HCT116 (cell line): Measurements from ENCODE around the gene NSD2. TPM values are rescaled to one million over a fixed set of nuclear protein-coding genes. Genes with fewer than 3 reads are reported as not detected.

Experiments
- ATAC-seq: fragments of 200-7000 bp; cut with Tn5 transposase; 2 replicates; pipeline ENCODE4 v1.9.1; 2020; ENCODE audit warnings: mild to moderate bottlenecking, moderate library complexity
- BruUV-seq: library from RNA; stranded (reverse); fragments of 400-500 nt; replicated peaks from 2 replicates; lab custom pipeline; 2021; lab: Mats Ljungman, UMichigan
- CTCF ChIA-PET: fragments of 300-600 bp; sonication (Branson Sonifier 250); formaldehyde crosslinking; loops from one replicate; lab custom pipeline; 2021; ENCODE audit warnings: antibody characterized with exemption; lab: Charles Lee
- POLR2A ChIA-PET: fragments of 300-600, 350-600 bp; sonication (Branson Sonifier 250); formaldehyde crosslinking; loops from one replicate; lab custom pipeline; 2021; ENCODE audit warnings: antibody characterized with exemption; lab: Charles Lee
- RAD21 ChIA-PET, 2 experiments: fragments of 300-600 bp; sonication (Branson Sonifier 250); formaldehyde crosslinking; loops; one replicate each; lab custom pipeline; 2023; ENCODE audit warnings: low total read pairs in 2 of 2; ENCODE audit not compliant: uncharacterized antibody in 2 of 2, unreplicated experiment in 2 of 2, low non-redundant PET in 1 of 2; lab: Charles Lee
- DNase-seq: peaks from one replicate; pipeline ENCODE4 v3.0.0-alpha.2; 2010; ENCODE audit warnings: low read depth, low spot score
- H2AFZ ChIP-seq: fragments of 200-600 bp; shearing (Covaris generic), sonication (generic); 2 replicates; pipeline ENCODE4 v1.6.1; 2017; ENCODE audit warnings: low read depth, mixed run types, mixed read lengths, antibody characterized with exemption, low read length; ENCODE audit not compliant: poor library complexity, severe bottlenecking
- H3K27ac ChIP-seq: 2 replicates; pipeline ENCODE4 v1.5.1; 2012; ENCODE audit warnings: low read depth, low read length
- H3K27me3 ChIP-seq: fragments of 200-600 bp; sonication (generic); 2 replicates; pipeline ENCODE4 v1.6.1; 2016; ENCODE audit warnings: mixed run types, low read length, mixed read lengths; ENCODE audit not compliant: insufficient read depth
- H3K36me3 ChIP-seq, 2 experiments: fragments of 200-500 bp in 1 of 2; fragments of 200-600 bp in 1 of 2; sonication (Bioruptor generic) in 1 of 2; sonication (generic) in 1 of 2; 2 replicates each; pipeline versions ENCODE4 v1.5.1 to v1.6.1; 2014 to 2016; ENCODE audit warnings: low read length in 2 of 2, inconsistent platforms in 1 of 2, mixed read lengths in 1 of 2, mixed run types in 1 of 2; ENCODE audit not compliant: insufficient read depth in 2 of 2, control insufficient read depth in 1 of 2
- H3K4me1 ChIP-seq, 2 experiments: fragments of 200-600 bp in 1 of 2; sonication (generic) in 1 of 2; 2 replicates each; pipeline versions ENCODE4 v1.5.1 to v1.6.1; 2012 to 2017; ENCODE audit warnings: low read length in 2 of 2, inconsistent platforms in 1 of 2, mild to moderate bottlenecking in 1 of 2, mixed read lengths in 1 of 2, mixed run types in 1 of 2, moderate library complexity in 1 of 2; ENCODE audit not compliant: insufficient read depth in 2 of 2, control insufficient read depth in 1 of 2
- H3K4me2 ChIP-seq: fragments of 200-600 bp; sonication (generic); 2 replicates; pipeline ENCODE4 v1.6.1; 2017; ENCODE audit warnings: mixed run types, low read length, mixed read lengths
- H3K4me3 ChIP-seq, 2 experiments: fragments of 200-600 bp in 1 of 2; sonication (generic) in 1 of 2; replicated peaks in 1 of 2; 2 replicates each; pipeline ENCODE4 v1.5.1; 2011 to 2016; ENCODE audit warnings: low read length in 2 of 2, control low read depth in 1 of 2, low read depth in 1 of 2, mild to moderate bottlenecking in 1 of 2, mixed read lengths in 1 of 2, mixed run types in 1 of 2
- H3K79me2 ChIP-seq: fragments of 200-600 bp; sonication (generic); 2 replicates; pipeline ENCODE4 v1.6.1; 2017; ENCODE audit warnings: mild to moderate bottlenecking, mixed run types, low read length, moderate library complexity, mixed read lengths; ENCODE audit not compliant: insufficient read depth
- H3K9ac ChIP-seq: fragments of 200-600 bp; sonication (generic); 2 replicates; pipeline ENCODE4 v1.6.1; 2016; ENCODE audit warnings: low read length, mixed read lengths
- H3K9me2 ChIP-seq: fragments of 200-600 bp; sonication (generic), shearing (Covaris generic); 2 replicates; pipeline ENCODE4 v1.6.1; 2017; ENCODE audit warnings: mixed run types, mild to moderate bottlenecking, moderate library complexity; ENCODE audit not compliant: insufficient read depth
- H3K9me3 ChIP-seq, 2 experiments: fragments of 200-500 bp in 1 of 2; fragments of 200-600 bp in 1 of 2; sonication (Bioruptor generic) in 1 of 2; sonication (generic) in 1 of 2; 2 replicates each; pipeline ENCODE4 v1.6.1; 2014 to 2017; ENCODE audit warnings: low read length in 2 of 2, mixed read lengths in 2 of 2, inconsistent platforms in 1 of 2, low read depth in 1 of 2, mild to moderate bottlenecking in 1 of 2, mixed run types in 1 of 2, moderate library complexity in 1 of 2; ENCODE audit not compliant: control insufficient read depth in 1 of 2, insufficient read depth in 1 of 2
- H4K20me1 ChIP-seq: fragments of 200-600 bp; sonication (generic), shearing (Covaris generic); 2 replicates; pipeline ENCODE4 v1.6.1; 2017; ENCODE audit warnings: mixed run types, mild to moderate bottlenecking, moderate library complexity; ENCODE audit not compliant: insufficient read depth
- ATF3 ChIP-seq: IDR thresholded peaks from 2 replicates; pipeline ENCODE4 v1.6.1; 2012
- CEBPB ChIP-seq: IDR thresholded peaks from 2 replicates; pipeline ENCODE4 v1.6.1; 2012; ENCODE audit warnings: low read depth
- CTCF ChIP-seq, 3 experiments: fragments of 200-600 bp in 1 of 3; sonication (generic) in 1 of 3; IDR thresholded peaks in 2 of 3; conservative IDR thresholded peaks in 1 of 3; 2 replicates each; pipeline ENCODE4 v1.5.1; 2012 to 2017; ENCODE audit warnings: low read depth in 2 of 3, low read length in 2 of 3, antibody characterized with exemption in 1 of 3, borderline replicate concordance in 1 of 3, control low read depth in 1 of 3, mild to moderate bottlenecking in 1 of 3, mixed read lengths in 1 of 3, mixed run types in 1 of 3, moderate library complexity in 1 of 3; ENCODE audit not compliant: insufficient read depth in 1 of 3
- EGR1 ChIP-seq: IDR thresholded peaks from 2 replicates; pipeline ENCODE4 v1.6.1; 2012; ENCODE audit warnings: low read depth
- ELF1 ChIP-seq: IDR thresholded peaks from 2 replicates; pipeline ENCODE4 v1.6.1; 2012; ENCODE audit warnings: low read depth, borderline replicate concordance
- EZH2 ChIP-seq: fragments of 200-600 bp; sonication (generic); IDR thresholded peaks from 2 replicates; pipeline ENCODE4 v1.6.1; 2017; ENCODE audit warnings: antibody characterized with exemption, mixed run types
- EZH2phosphoT487 ChIP-seq: fragments of 200-600 bp; IDR thresholded peaks from 2 replicates; pipeline ENCODE4 v1.6.1; 2018; ENCODE audit warnings: antibody characterized with exemption, borderline replicate concordance
- FOSL1 ChIP-seq: IDR thresholded peaks from 2 replicates; pipeline ENCODE4 v1.6.1; 2012; ENCODE audit warnings: low read depth
- JUND ChIP-seq: IDR thresholded peaks from 2 replicates; pipeline ENCODE4 v1.6.1; 2012
- POLR2A ChIP-seq: IDR thresholded peaks from 2 replicates; pipeline ENCODE4 v1.7.0; 2011; ENCODE audit warnings: borderline replicate concordance; ENCODE audit not compliant: insufficient read depth, insufficient read length; ENCODE audit errors: extremely low read depth
- POLR2AphosphoS5 ChIP-seq: IDR thresholded peaks from 2 replicates; pipeline ENCODE4 v1.6.1; 2011; ENCODE audit warnings: mild to moderate bottlenecking, low read depth, low read length, moderate library complexity
- RAD21 ChIP-seq: IDR thresholded peaks from 2 replicates; pipeline ENCODE4 v1.6.1; 2012; ENCODE audit warnings: low read depth, mild to moderate bottlenecking
- SIN3A ChIP-seq: IDR thresholded peaks from 2 replicates; pipeline ENCODE4 v1.6.1; 2012; ENCODE audit warnings: low read depth
- SP1 ChIP-seq: IDR thresholded peaks from 2 replicates; pipeline ENCODE4 v1.6.1; 2012; ENCODE audit warnings: low read depth
- TCF7L2 ChIP-seq: IDR thresholded peaks from 2 replicates; pipeline ENCODE4 v1.7.0; 2011; ENCODE audit warnings: borderline replicate concordance, inconsistent platforms; ENCODE audit not compliant: insufficient read depth, insufficient read length; ENCODE audit errors: extremely low read depth
- YY1 ChIP-seq: IDR thresholded peaks from 2 replicates; pipeline ENCODE4 v1.6.1; 2011; ENCODE audit warnings: low read length, low read depth, moderate library complexity, mild to moderate bottlenecking; ENCODE audit not compliant: insufficient replicate concordance; ENCODE audit errors: extremely low read depth
- ZBTB33 ChIP-seq: IDR thresholded peaks from 2 replicates; pipeline ENCODE4 v1.6.1; 2011; ENCODE audit warnings: mild to moderate bottlenecking, low read length, moderate library complexity; ENCODE audit not compliant: insufficient replicate concordance; ENCODE audit errors: extremely low read depth
- ZFX ChIP-seq: fragments of 450-650 bp; IDR thresholded peaks from 2 replicates; pipeline ENCODE4 v1.6.1; 2017
- intact Hi-C: fragments of 100-400 bp; cut with micrococcal nuclease; formaldehyde crosslinking; loops from 2 replicates; pipeline ENCODE4 v1.10.0; 2022
- total RNA-seq: library from RNA; stranded (reverse); gene quantifications from one replicate; pipeline ENCODE4 v1.2.1, GENCODE V29; 2021; ENCODE audit not compliant: unreplicated experiment

Gene NSD2
- total RNA-seq, 1 experiment from 2014 or later, result 145 TPM

DNA sequence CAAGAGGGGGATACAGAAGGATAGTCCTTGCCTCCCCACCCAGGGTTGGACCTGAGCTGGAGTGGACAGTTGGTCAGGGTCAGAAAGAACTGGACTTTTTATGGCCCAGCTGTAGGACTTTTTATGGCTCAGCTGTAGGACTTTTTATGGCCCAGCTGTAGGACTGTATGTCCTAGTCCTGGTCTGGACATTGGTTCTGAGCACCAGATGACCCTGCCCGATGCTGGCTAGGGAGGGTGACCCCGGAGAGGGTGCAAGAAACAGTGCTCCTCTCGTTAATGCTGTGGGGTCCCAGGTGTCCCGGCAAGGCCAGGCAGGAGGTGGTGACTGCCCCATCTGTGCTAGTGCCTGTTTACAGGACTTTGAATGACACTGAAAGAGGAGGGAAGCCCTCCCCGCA lies 13.3 kb upstream of the NSD2 start:
- Histone ChIP-seq H4K20me1 (peaks cover 3% of the 10 kb centered on the region; the same call in 1 of the 2 replicates), H3K9me3 (no peaks in the 10 kb centered on the region), H3K27ac (no peak overlapping the region), H3K36me3 (peaks cover 0 to 8% of the 10 kb centered on the region in 2 experiments; a peak in 1 of 4 replicates), H3K9ac (no peak overlapping the region; the same call in 1 of the 2 replicates), H3K4me3 (0 out of 4 replicates have a peak overlapping the region, but pooled peaks of 1 of the 2 experiments have one; percentile 76), H3K4me2 (peak overlapping the region; percentile 94), H3K4me1 (peaks cover 17 to 26% of the 10 kb centered on the region in 2 experiments), H3K9me2 (no peaks in the 10 kb centered on the region), H3K79me2 (peaks cover 46% of the 10 kb centered on the region), H2AFZ (no peak overlapping the region), H3K27me3 (no peaks in the 10 kb centered on the region)
- intact Hi-C loops, result no loop called here
- POLR2A ChIA-PET, result interaction anchor here (1.4 kb wide), 1 partner anchor 12 kb away, joined by 4 read pairs; the partner anchor contains the start of gene NSD2
- TF ChIP-seq POLR2A (no peak), RAD21 (no peak), ELF1 (no peak), FOSL1 (no peak), SIN3A (no peak), EZH2phosphoT487 (no peak), EGR1 (no peak), CTCF (IDR thresholded peaks at IDR 0.05 in 2 of 3, conservative IDR thresholded peaks at IDR 0.05 in 1 of 3; ENCODE audit: borderline replicate concordance in 1 of 3, insufficient read depth in 1 of 3, low read depth in 2 of 3, low read length in 2 of 3) (no peak), JUND (no peak), POLR2AphosphoS5 (no peak), YY1 (no peak), ATF3 (no peak), CEBPB (no peak), ZFX (no peak), ZBTB33 (no peak), SP1 (no peak), TCF7L2 (no peak), EZH2 (no peak)
- DNase-seq (no peak), ATAC-seq (no peak)
- RAD21 ChIA-PET, result no interaction called here
- BruUV-seq, result no TSS peak
- CTCF ChIA-PET, result no interaction called here
